Posterior cingulate gyrus (tissue), 11 donors: ENCODE data around the gene ENO2.
"Not testable (repeated sequence)": the region's sequence is repeated elsewhere in the genome, so short reads cannot be mapped to it uniquely, and the experiment has no call there.

Experiments used
- DNase-seq, 10 donors: peaks; one replicate each; pipeline versions ENCODE4 v3.0.0 to v3.0.0-alpha.2; 2020 to 2021; ENCODE audit warnings: mixed read lengths in 3 of 10
- intact Hi-C: fragments of 100-400 bp; cut with DNase I; formaldehyde crosslinking; loops from one replicate; pipeline ENCODE4 v1.15.1; 2023

ENO2 gene

GRCh38 chr12:6883683-6884082 lies 30.7 kb upstream of the ENO2 start:
- DNase-seq, result no peak

DNA sequence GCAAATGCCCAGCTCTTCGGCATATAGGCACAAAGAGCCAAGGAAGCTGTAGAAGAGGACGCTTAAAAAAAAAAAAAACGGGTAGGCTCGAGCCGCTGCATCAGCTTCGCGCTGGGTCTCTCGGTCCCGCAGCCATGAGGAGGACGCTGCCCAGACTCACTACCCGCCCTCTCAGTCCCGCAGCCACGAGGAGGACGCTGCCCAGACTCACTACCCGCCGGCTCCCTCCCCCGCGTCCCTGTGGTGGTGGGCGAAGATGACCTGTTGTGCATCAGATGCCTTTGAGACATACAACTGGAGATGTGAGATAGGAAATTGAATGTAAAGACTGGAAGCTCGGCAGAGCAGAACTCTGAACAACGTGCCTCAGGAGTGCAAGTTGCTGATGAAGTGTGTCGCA lies 29.8 kb upstream of the ENO2 start:
- intact Hi-C loops, result no loop called here
- peak in 1 of 10 donors; percentile 45 for DNase-seq

More at GRCh38 chr12:6883683-6884082, 30.7 kb upstream of the ENO2 start:
- intact Hi-C loops, result no loop called here

DNA sequence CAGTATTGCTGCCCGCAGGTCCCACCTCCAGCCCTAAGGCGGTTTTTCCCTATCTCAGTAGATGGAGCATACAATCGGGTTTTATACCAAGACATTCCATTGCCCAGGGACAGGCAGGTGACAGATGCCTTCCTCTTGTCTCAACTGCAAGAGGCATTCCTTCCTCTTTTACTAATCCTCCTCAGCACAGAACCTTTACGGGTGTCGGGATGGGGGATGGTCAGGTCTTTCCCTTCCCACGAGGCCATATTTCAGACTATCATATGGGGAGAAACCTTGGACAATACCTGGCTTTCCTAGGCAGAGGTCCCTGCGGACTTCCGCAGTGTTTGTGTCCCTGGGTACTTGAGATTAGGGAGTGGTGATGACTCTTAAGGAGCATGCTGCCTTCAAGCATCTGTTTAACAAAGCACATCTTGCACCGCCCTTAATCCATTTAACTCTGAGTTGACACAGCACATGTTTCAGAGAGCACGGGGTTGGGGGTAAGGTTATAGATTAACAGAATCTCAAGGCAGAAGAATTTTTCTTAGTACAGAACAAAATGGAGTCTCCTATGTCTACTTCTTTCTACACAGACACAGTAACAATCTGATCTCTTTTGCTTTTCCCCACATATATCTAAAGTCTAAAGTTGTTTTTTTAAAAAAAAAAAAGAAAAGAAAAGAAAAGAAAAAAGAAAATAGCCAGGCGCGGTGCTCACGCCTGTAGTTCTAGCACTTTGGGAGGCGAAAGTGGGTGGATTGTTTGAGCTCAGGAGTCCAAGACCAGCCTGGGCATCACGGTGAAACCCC lies 28.0 kb upstream of the ENO2 start:
- intact Hi-C loops, result not testable (repeated sequence)
- peak in 1 of 10 donors; percentile 7 for DNase-seq

GRCh38 chr12:6887460-6887859 lies 26.9 kb upstream of the ENO2 start:
- peak in 1 of 10 donors; percentile 43 for DNase-seq
- intact Hi-C loops, result no loop called here

GRCh38 chr12:6888360-6888759 lies 26.0 kb upstream of the ENO2 start:
- DNase-seq, result no peak
- intact Hi-C loops, result no loop called here

GRCh38 chr12:6888794-6889193 lies 25.6 kb upstream of the ENO2 start:
- peak in 1 of 10 donors; percentile 14 for DNase-seq
- intact Hi-C loops, result not testable (repeated sequence)

DNA sequence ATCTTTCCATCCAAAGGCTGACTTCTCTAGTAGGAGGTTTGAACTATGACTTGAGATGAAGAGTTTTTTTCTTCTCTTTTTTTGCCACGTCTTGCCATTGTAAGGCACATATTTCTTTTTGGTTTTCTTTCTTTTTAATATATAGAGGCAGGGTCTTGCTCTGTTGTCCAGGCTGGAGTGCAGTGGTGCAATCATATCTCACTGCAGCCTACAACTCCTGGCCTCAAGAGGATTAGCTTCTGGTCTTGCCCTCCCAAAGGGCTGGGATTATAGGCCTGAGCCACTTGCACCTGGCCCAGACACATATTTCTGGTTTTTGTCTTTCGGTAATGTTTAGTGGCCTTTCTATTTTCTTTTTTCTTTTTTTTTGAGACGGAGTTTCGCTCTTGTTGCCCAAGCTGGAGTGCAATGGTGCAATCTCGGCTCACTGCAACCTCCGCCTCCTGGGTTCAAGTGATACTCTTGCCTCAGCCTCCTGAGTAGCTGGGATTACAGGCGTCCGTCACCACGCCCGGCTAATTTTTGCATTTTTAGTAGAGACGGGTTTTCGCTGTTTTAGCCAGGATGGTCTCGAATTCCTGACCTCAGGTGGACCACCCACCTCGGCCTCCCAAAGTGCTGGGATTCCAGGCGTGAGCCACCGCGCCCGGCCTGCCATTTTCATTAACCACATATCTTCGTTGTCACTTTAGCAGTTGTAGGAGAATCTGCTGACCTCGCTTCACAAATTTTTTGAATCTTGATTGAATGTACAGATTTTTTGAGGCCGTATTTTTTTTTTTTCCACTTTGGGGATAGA lies 24.4 kb upstream of the ENO2 start:
- intact Hi-C loops, result not testable (repeated sequence)
- DNase-seq, result peak in 1 of 10 donors; percentile 78

DNA sequence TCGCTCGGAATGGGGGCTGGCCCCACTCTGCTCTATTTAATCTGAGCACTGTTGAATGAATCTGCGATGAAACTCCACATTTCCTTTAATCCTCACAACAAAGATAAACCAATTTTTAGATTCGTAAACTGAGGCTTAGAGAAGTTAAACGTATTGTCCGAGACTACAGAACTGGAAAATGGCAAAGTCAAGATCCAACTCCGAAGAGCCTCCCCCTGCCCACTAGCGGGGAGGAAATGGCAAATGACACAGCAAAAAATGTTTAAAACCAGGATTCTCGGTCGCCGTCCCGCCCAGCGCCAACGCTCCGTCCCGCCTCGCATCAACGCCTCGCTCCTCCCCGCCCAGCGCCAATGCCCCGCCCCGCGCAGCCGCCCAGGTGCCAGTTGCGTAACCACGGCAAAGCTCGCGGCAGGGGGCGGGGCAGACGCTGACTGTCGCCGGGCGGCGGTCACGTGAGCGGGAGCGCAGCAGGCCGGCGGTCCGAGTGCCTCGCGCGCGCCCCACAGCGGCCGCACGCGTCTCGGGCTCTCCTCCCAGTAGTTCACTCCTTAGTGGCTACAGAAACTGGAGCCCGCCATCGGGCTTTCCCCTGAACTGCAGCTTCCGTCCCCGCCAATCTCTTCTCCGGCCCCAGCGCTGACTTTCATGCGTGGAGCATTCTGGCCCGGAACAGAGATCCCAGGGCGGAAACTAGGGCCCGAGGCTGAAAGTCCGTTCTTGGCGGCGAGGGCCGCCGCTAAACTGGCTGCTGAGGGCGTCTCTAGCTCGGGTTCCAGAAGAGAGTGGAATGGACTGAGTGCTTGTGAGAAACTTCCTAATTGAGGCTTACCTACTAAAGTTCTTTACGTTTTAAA lies 23.4 kb upstream of the ENO2 start:
- peak; percentile 96 to 100 (median 98) for DNase-seq
- intact Hi-C loops, result loop anchor here (1.0 kb wide), 1 partner anchor 18 kb away; the partner anchor contains the start of gene SPSB2

GRCh38 chr12:6891646-6892001 lies 22.8 kb upstream of the ENO2 start:
- peak in 1 of 10 donors; percentile 60 for DNase-seq
- intact Hi-C loops, result loop anchor here (1.0 kb wide), 1 partner anchor 18 kb away; the partner anchor contains the start of gene SPSB2

- intact Hi-C loops, result not testable (repeated sequence)
Observed at GRCh38 chr12:6892683-6893082, 21.7 kb upstream of the ENO2 start.

GRCh38 chr12:6894321-6894720 lies 20.1 kb upstream of the ENO2 start:
- DNase-seq, result no peak
- intact Hi-C loops, result no loop called here

More at GRCh38 chr12:6892683-6893082, 21.7 kb upstream of the ENO2 start:
- DNase-seq, result peak in 1 of 10 donors; percentile 10

DNA sequence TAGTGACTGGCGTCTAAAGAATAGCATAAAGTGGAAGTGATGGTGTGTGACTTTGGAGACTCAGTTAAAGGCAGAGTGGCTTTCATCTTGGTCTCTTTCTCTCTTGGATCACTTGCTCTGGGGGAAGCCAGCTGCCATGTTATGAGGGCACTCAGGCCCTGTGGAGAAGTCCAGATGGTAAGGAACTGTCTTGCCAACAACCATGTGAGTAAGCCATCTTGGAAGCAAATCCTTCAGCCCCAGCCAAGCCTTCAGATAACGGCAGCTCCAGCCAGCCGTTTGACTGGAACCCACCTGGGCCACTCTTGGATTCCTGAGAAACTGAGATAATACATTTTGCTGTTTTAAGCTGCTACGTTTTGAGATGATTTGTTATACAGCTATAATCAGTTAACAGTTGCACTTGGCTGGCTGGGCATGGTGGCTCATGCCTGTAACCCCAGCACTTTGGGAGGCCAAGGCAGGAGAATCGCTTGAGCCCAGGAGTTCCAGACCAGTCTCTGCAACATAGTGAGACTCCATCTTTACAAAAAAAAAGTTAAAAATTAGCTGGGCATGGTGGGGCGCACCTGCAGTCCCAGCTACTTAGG lies 17.4 kb upstream of the ENO2 start:
- intact Hi-C loops, result no loop called here
- peak in 1 of 10 donors; percentile 54 for DNase-seq

- intact Hi-C loops, result no loop called here
- DNase-seq, result no peak
Observed at GRCh38 chr12:6899427-6899826, 15.0 kb upstream of the ENO2 start.

DNA sequence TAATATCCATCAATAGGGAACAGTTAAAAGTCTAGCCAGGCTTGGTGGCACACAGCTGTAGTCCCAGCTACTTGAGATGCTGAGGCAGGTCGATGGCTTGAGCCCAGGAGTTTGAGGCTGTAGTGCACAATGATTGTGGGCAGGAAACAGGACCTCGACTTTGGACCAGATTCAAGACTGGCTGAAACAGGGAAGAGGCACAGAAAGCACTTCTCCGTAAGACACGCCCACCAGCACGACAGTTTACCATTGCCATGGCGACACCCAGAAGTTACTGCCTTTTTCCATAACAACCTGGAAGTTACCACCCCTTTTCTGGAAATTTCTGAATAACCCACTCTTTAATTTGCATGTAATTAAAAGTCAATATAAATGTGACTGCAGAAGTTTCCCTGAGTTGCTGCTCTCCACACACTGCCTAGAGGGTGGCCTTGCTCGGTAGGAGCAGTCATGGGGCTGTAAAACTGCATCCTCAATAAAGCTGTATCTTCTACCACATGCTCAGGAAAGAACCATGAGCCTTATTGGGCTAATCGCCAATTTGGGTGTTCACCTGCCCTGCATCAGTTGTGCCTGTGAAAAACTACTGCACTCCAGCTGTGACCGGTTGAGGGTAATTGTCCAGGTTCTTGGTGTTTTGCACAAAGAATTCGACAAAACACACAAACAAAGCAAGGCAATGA lies 14.4 kb upstream of the ENO2 start:
- intact Hi-C loops, result no loop called here
- peak in 4 of 10 donors; percentile 18 to 89 (median 32) for DNase-seq

DNA sequence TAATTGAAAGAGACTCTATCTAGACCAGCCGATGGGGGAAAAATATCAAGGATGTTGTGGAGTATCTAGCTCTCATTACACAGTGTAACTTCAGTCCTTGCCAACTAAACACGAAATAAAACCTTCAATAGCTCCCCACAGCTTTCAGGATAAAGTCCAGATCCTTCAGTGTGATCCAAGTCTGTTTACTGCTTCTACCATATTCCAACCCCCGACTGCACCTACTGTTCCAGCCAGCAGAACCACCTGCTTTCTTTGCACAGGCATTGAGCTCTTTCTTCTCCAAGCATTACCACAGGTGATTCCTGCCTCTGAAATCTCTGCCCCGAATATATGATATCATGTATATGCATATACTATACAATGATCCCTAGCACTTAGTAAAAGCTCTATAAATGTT lies 11.9 kb upstream of the ENO2 start:
- DNase-seq, result peak in 1 of 10 donors; percentile 18
- intact Hi-C loops, result no loop called here

- DNase-seq, result no peak
- intact Hi-C loops, result loop anchor here (2.0 kb wide), 1 partner anchor 37 kb away; the partner anchor contains the start of gene TPI1
Observed at GRCh38 chr12:6903722-6904121, 10.7 kb upstream of the ENO2 start.

DNA sequence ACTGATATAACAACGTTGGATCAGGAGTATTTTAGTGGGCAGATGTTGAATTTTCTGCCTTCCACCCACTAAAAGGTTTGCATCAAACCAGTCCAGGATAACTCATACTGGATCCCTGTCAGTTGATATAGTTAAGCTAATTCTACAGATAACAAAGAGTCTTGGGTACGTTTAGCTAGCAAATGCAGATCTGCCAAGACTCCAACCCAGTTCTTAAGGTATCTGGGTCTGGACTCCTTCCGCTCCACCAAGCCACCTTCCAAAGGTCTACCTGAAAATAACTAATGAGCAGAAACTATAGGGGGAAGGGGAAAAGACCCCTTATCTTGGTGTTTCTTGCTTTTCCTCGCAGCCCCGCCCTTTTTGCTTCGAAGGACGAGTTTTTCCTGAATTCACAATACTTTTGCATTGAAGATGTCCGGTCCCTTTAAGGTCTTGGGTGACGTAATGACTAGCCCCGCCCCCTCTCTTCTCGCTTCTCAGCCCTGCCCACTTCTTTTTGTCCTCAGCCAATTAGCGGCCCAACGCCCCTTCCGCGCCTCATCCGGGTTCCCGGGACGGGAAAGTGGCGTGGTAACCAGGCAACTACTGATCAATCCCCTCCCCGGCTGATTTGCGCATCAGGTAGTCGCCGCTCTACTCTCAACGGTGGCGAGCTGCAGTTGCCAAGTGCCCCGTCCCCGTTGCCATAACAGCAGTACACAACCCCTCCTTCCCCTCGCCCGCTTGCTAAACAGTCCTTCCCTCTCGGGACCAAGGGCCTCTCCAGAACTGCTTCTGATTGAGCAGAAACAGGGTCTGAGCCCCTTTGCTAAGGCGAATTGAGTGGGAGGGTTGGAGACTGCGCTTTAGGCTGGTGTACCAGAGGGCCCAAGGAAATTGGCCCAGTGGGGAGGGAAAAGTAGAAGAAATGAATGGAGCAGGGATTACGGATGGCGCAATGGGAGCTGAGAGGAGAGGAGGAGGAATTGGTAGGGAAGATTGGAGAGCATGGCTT lies 9.8 kb upstream of the ENO2 start, which contains the start of gene LRRC23:
Gene LRRC23 (plus strand): TSS at position 543 of the 997 bp plus-strand sequence. CDS start 812 bp downstream, outside the sequence.
- DNase-seq, result peak; percentile 98 to 100 (median 99)
- intact Hi-C loops, result loop anchor here (2.0 kb wide), 1 partner anchor 38 kb away; the partner anchor contains the start of gene TPI1
